T-helper 1 cell (primary cell): Measurements from ENCODE around the gene ATG7.
"Not testable (repeated sequence)": the region's sequence is repeated elsewhere in the genome, so short reads cannot be mapped to it uniquely, and the experiment has no call there.

Experiments used
- DNase-seq, 5 donors: peaks; one replicate each; pipeline ENCODE4 v3.0.0-alpha.2; 2012 to 2020

Gene ATG7

DNA sequence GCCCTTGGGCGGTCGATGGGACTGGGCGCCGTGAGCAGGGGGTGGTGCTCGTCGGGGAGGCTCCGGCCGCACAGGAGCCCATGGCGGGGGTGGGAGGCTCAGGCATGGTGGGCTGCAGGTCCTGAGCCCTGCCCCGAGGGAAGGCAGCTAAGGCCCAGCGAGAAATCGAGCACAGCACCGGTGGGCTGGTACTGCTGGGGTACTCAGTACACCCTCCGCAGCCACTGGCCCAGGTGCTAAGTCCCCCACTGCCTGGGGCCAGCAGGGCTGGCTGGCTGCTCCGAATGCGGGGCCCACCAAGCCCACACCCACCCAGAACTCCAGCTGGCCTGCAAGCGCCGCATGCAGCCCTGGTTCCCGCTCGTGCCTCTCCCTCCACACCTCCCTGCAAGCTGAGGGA, 239.4 kb downstream of the ATG7 start:
- DNase-seq: not testable (repeated sequence)

- DNase-seq: not testable (repeated sequence)
Measured at GRCh38 chr3:11513125-11513816, 241.1 kb downstream of the ATG7 start.

- no peak for DNase-seq
Measured at GRCh38 chr3:11513817-11514135, 241.6 kb downstream of the ATG7 start.

- DNase-seq: no peak
Measured at GRCh38 chr3:11514191-11514821, 242.1 kb downstream of the ATG7 start.

DNA sequence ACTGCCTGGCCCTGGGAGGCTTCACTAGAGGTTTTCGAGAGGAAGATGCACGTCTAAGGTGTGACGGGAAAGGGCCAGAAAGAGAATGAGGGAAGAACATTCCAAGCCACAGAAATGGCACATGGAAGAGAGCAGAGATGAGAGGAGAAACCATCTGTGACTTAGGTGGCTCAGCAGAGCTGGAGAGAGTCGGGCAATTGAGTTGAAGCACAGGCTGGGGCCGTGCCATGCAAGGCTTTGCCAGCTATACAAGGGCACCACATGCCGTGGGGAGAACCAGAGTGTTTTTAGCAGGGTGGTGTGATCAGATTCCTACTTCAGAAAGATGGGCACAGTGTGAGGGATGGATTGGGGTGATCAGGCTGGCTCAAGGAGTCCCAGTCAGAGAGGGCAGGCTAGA, 245.4 kb downstream of the ATG7 start:
- DNase-seq: no peak

DNA sequence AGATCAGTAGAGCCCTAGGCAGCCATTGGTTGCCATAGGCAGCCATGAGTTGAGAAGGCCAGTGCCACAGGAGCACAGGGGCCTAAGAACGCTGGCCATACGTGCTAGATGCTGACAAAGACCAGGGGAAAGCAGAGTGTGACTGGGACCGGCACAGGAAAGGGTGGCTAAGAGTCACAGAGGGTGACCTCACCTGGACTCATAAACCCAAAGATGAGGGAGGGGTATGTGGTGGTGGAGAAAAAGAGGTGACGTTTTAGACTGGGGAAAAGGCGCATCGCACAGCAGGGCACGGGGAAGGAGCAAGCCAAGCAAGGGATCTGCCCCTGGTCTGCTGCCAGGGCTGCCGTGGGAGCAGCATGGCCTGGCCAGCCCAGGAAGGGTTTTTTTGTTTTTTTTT, 249.0 kb downstream of the ATG7 start:
- no peak for DNase-seq

DNA sequence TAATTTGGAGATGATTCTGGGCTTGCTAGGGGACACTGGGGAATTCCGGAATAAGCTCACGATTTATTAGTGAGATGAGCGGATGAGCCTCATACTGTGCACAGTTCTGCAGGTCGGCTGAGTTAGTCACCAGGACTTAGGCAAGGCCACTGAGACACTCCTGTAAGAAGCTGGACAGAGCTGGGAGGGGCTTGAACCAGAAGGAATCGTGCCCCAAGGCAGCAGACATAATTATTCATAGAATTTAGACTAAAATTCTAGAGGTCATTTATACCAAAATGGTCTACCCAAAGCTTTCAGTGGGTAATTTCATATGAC, 250.2 kb downstream of the ATG7 start:
- DNase-seq: no peak

DNA sequence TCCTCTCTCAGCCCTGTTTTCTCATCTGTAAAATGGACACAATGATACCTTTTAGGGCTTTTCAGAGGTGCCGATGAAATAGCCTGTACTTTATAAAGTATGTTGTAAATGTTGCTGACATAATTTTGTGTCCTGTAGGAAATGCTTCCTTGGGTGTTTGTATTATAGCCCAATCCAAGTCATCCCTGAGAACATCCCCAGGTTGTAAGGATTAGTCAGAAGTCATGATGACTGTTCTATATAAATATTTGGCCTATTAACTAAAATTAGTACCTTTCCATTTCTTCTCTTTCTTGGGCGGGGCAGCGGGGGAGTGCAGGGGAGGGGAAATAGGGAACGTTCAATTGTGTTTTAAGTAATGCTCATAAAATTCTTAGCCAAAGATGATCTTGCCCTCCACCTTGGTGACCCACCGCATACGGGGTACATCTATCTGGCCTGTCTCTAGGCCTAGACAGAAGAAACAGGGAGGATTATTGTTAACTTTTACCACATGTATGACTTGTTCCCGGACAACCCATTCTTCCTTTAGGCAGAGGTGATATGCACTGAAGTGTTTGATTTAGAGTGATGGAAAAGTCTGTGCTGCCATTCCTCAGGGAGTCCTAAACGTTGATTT, 250.9 kb downstream of the ATG7 start:
- DNase-seq: no peak

- DNase-seq: no peak
Measured at GRCh38 chr3:11523572-11524101, 251.4 kb downstream of the ATG7 start.

DNA sequence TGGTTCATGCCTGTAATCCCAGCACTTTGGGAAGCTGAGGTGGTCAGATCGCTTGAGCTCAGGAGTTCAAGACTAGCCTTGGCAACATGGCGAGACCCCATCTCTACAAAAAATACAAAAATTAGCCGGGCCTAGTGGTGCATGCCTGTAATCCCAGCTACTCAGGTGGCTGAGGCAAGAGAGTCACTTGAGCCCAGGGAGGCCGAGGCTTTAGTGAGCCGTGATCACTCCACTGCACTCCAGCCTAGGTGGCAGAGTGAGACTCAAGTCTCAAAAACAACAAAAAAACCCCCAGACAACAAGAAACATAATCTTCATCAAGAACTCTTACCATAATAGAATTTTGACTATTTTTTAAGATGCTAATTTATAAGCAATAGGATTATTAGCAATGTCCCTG, 253.9 kb downstream of the ATG7 start:
- not testable (repeated sequence) for DNase-seq

- DNase-seq: no peak
Measured at GRCh38 chr3:11529281-11529680, 257.1 kb downstream of the ATG7 start.

GRCh38 chr3:11530153-11530721, 258.0 kb downstream of the ATG7 start:
- no peak for DNase-seq

DNA sequence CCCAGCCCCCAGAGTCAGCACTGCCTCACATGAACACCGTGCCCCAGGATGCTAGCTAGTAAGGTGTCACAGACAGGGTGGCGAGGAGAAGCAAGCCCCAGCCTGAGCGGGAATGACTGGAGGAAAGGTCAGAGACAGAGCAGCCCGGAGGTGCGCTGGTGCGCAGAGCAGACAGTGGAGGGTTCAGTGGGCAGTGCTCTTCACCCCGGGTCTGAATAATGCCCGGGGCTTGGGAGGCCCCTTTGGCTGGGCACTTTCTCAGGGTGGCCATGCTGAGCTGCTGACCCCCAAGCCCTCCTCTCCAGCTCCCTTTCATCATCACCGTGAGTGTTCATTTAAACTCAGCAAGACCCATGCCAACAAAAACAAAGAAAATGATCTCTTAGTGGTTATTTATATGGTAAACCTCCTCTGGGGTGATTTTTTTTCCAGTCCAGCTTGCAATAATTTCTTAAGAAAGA, 260.8 kb downstream of the ATG7 start:
- DNase-seq: no peak

GRCh38 chr3:11534011-11534792, 262.0 kb downstream of the ATG7 start:
- no peak for DNase-seq

- DNase-seq: no peak
Measured at GRCh38 chr3:11534793-11535101, 262.6 kb downstream of the ATG7 start.

DNA sequence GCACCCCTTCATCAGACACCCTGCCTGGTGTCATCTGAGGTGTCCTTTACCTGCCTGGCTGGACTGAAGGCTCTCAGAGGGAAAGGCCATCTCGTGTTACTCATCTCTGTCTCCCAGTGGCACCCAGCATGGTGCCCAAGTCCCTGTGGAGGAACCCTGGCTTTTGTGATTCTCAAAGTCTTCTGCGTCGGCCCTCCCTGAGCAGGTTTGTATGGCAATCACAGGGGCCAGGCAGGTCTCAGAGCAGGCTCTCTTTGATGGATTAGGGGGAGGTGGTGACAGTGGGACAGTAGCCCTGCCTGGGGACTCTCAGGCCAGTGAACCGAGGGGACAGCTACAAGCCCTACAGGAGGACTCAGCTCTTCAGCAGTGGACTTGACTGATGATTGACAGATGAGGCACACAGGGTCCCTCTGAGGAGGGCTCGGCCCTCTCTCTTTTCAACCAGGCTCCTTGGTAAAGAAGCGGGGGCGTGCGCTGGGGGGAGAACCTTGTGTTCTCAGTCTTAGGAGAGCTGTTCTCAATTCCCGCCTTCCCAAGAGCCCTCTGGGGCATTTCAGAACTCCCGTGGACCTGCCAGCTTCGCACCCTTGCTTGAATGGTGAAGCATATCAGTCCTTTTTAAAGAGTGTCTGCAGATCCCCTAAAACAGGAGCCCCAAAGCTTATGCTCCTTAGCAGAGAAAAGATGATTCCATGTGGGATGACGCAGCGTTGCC, 263.2 kb downstream of the ATG7 start:
- DNase-seq: no peak

DNA sequence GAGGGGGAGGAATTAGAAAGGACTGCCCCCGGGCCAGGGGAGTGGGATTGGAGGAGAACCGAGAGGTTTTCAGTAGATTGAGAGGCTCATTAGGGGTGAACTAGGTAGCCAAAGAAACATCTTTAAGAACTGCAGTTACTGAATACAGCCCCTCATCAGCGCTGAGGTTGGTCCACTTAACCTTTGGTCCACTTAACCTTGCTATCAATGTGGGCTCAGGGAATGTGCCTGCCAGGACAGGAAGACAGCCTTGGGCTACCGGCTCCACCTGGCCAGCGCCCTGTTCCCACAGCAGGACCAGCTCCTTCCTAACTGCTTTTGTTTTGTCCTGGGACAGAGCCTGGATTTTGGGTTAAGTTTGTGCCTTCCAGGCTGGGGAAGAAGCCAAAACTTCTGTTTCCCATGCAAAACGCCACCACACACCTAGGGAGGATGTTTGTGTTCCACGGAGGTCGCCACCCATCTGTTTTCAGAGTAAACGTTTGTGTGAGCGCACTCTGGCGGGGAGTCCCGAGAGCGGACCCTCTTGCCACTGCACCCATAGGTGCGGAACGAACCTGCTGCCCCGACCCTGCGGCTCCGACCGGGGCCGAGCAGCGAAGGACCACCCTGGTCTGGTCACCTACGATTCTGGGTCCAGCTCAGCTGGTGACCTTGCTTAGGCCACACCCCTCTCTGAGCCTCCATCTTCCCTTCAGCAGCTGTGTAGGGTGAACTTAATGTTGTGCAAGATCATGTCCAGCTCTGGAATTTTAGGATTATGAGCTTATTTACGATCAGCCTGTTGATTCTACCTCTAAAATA, 264.1 kb downstream of the ATG7 start:
- no peak for DNase-seq

GRCh38 chr3:11536936-11537612, 264.9 kb downstream of the ATG7 start:
- DNase-seq: no peak

DNA sequence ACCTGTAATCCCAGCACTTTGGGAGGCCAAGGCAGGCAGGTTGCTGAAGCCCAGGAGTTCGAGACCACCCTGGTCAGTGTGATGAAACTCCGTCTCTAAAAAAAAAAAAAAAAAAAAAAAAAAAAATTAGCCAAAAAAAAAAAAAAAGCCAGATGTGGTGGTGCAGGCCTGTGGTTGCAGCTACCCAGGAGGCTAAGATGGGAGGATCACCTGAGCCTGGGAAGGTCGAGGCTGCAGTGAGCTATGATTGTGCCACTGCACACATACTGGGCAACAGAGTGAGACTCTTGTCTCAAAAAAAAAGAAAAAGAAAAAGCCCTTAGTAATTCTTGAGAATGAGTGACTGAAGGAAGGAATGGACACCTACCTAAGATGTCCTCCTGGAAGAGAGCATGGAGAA, 266.4 kb downstream of the ATG7 start:
- DNase-seq: no peak

DNA sequence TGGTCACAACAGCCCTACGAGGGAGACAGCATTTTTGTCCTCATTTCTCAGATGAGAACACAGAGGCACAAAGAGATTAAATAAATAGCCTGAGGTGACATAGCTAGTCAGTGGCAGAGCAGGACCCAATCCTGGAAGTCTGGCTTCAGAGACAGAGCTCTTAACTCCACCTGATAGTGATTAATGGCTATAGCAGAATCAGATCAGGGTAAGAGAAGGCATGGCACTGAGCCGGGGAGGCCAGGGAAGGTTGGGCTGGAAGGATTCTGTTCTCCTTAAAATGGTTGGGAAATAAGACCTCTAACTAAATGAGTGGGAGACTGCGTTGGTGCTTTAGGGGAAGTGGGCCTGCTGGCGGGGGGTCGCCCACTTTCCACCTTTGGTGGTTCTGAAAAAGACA, 267.0 kb downstream of the ATG7 start:
- no peak for DNase-seq

DNA sequence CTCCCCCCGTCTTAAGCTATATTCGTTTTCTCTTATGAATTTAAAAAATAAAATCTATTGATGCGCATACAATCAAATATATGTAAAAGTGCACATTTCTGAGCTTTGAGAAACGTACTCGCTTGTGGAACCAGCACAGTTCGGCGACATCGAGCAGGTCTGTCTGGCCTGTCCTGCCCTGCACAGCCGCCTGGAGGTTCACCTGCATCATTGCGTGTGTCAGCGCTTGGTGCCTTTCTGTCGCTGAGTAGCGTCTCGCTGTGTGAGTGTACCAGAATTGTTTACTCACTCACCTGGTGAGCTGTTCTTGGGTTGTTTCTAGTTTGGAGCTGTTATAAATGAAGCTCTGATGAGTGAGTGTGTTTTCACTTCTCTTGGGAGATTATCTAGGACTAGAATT, 267.5 kb downstream of the ATG7 start:
- DNase-seq: no peak
